ENCODE data around the gene OR51E1. TPM values are rescaled to one million over a fixed set of nuclear protein-coding genes. Genes with fewer than 3 reads are reported as not detected.

The OR51E1 gene
- polyA plus RNA-seq, 1 donor, result 1.7 TPM

Other genes starting within 250 kb of the OR51E1 start
- gene OR52K2, start 194.7 kb upstream of the OR51E1 start, polyA plus RNA-seq (ENCODE audit: insufficient read length), result not detected
- gene OR52K1, start 161.3 kb upstream of the OR51E1 start, polyA plus RNA-seq (ENCODE audit: insufficient read length), result 0.25 TPM
- not detected for gene OR52M1, start 98.8 kb upstream of the OR51E1 start, polyA plus RNA-seq (ENCODE audit: insufficient read length)
- 0.03 TPM for gene OR52I2, start 62.2 kb upstream of the OR51E1 start, polyA plus RNA-seq (ENCODE audit: insufficient read length)
- not detected for gene OR52I1, start 49.9 kb upstream of the OR51E1 start, polyA plus RNA-seq (ENCODE audit: insufficient read length)
- gene TRIM68, start 35.8 kb upstream of the OR51E1 start, polyA plus RNA-seq (ENCODE audit: insufficient read length), result 25.4 TPM
- gene OR51D1, start 6.5 kb upstream of the OR51E1 start, polyA plus RNA-seq (ENCODE audit: insufficient read length), result not detected
- 1.3 TPM for gene OR51E2, start 53.9 kb downstream of the OR51E1 start, polyA plus RNA-seq (ENCODE audit: insufficient read length)
- gene MMP26, start 60.8 kb downstream of the OR51E1 start, polyA plus RNA-seq (ENCODE audit: insufficient read length), result 0.27 TPM
- gene OR51F1, start 126.0 kb downstream of the OR51E1 start, polyA plus RNA-seq (ENCODE audit: insufficient read length), result not detected
- gene OR52R1, start 160.4 kb downstream of the OR51E1 start, polyA plus RNA-seq (ENCODE audit: insufficient read length), result not detected
- gene OR51F2, start 177.3 kb downstream of the OR51E1 start, polyA plus RNA-seq (ENCODE audit: insufficient read length), result not detected
- not detected for gene OR51S1, start 205.2 kb downstream of the OR51E1 start, polyA plus RNA-seq (ENCODE audit: insufficient read length)
- gene OR51T1, start 237.9 kb downstream of the OR51E1 start, polyA plus RNA-seq (ENCODE audit: insufficient read length), result not detected

All from left kidney (tissue), 1 donor.